Epithelial cell of proximal tubule (primary cell): ENCODE data around the gene NDUFV3. TPM values are rescaled to one million over a fixed set of nuclear protein-coding genes. Genes with fewer than 3 reads are reported as not detected.

ENCODE experiments used
- DNase-seq: peaks from one replicate; pipeline ENCODE4 v3.0.0-alpha.2; 2011; ENCODE audit warnings: low read depth
- H3K4me3 ChIP-seq: 2 replicates; pipeline ENCODE4 v1.5.1; 2011; ENCODE audit warnings: low read depth, mild to moderate bottlenecking, low read length
- total RNA-seq: library from RNA; depleted of rRNA; stranded (reverse); fragments of >200 nt; gene quantifications from 2 replicates; pipeline ENCODE4 v1.2.3, GENCODE V29; 2015
- TF ChIP-seq, protein P1 (sequence below): conservative IDR thresholded peaks from 2 replicates; pipeline ENCODE4 v1.5.1; 2012; ENCODE audit warnings: low read depth, mild to moderate bottlenecking, low read length

Gene NDUFV3
- total RNA-seq, 1 donor from 2014 or later, result 27.1 TPM

DNA sequence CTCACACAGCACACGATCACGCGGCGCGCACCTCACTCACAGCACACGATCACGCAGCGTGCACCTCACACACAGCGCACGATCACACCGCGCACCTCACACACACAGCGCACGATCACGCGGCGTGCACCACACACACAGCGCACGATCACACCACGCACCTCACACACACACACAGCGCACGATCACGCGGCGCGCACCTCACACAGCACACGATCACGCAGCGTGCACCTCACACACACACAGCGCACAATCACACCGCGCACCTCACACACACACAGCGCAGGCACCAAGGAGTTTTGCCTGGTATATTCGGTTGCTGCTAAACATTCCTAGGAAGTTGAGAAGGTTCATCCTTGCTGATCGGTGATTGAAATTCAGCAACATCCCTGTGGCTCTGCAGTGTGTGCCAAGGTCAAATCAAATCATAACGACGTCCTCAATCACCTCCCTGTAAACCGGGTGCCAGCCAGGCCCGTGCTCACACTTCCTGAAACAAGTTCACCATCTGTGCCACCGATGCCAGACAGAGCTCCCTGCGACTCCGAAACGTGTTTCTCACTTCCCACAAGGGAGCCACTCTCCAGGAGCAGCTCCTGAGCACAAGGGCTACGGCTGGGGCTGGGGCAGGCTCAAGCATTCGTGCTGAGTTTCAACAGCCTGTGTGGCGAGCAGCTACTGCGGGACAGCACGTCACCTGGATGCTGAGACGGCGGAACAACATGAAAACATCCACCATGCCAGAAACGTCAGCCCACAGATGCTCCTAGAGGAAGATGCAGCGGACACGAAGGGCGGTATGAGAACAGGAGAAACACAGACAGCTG is 44.0 kb upstream of the NDUFV3 start:
- H3K4me3 ChIP-seq, result no peak overlapping the region
- TF ChIP-seq, protein P1, sequence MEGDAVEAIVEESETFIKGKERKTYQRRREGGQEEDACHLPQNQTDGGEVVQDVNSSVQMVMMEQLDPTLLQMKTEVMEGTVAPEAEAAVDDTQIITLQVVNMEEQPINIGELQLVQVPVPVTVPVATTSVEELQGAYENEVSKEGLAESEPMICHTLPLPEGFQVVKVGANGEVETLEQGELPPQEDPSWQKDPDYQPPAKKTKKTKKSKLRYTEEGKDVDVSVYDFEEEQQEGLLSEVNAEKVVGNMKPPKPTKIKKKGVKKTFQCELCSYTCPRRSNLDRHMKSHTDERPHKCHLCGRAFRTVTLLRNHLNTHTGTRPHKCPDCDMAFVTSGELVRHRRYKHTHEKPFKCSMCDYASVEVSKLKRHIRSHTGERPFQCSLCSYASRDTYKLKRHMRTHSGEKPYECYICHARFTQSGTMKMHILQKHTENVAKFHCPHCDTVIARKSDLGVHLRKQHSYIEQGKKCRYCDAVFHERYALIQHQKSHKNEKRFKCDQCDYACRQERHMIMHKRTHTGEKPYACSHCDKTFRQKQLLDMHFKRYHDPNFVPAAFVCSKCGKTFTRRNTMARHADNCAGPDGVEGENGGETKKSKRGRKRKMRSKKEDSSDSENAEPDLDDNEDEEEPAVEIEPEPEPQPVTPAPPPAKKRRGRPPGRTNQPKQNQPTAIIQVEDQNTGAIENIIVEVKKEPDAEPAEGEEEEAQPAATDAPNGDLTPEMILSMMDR, result no peak

DNA sequence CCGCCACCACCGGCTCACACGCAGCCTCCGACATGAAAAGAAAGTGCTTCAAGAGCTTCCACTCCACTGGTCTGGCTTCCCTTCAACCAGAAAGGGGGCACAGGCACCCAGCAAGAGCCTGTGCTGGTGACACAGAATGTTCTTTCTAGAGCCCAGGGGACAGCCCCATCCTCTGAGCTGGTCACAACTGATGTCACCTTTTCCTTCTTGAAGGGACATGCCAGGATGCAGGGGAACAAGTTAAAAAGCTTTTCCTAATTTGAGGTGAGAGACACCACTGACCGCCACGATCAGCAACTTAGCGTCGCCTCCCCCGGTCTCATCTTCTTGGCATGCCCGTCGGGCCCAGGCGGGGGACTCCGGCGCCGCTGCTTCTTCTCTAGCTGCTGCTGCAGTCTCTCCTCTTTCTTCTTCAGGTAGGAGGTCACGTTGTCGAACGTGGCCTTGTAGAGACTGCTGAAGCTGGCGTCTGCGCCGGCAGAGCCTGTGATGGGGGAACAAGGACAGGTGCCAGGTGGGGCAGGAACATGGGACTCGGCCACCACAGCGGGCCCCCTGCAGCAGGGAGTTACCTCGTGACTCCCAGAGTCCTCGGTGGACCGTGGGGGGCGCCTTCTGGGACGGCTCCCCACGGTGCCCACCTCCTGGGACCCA is 43.2 kb upstream of the NDUFV3 start:
- no peak for DNase-seq
- TF ChIP-seq, protein P1, result no peak
- no peak overlapping the region for H3K4me3 ChIP-seq

More for the DNA sequence above, 44.0 kb upstream of the NDUFV3 start:
- no peak for DNase-seq

DNA sequence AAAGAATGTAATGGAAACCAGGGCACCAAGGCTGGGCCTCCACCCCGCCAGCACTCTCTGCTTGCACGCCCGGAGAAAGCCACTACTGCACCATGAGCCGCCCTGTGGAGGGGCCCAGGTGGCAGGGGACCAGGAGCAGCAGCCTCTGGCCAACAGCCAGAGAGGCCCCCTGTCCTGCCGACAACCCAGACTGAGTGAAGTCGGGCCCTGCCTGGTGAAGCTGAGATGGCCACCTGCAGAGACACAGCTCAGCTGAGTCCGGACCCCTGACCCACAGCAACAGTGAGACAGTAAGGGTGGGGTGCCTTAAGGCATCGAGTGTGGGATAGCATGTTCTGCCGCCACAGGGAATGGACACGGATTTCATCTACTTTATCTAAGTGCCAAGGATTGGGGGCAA is 42.6 kb upstream of the NDUFV3 start:
- TF ChIP-seq, protein P1, result no peak
- DNase-seq, result no peak
- H3K4me3 ChIP-seq, result no peak overlapping the region

DNA sequence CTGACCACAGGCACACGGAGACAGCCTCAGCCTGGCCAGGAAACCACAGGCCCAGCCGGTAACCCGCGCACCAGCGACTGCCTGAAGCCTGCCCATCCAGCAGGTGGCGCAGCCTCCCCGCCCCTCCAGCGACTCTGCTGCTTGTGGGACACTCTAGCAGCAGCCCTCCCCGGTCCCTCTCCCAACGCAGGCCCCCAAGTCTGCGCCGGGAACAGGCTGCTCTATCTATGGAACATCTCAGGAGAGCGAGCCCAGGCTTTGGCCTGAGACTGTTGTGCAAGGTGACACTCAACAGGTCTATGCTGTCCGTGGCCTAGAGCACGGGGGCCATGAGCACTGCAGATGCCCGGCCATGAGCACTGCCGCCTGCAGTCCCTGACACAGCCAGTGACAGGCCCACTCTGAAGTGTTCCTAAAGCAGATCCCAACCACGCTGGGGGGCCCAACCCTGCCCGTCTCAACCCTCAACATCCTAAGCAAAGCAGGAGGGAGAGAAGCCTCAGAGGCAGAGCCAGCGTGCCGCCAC is 42.2 kb upstream of the NDUFV3 start:
- DNase-seq, result no peak
- H3K4me3 ChIP-seq, result no peak overlapping the region
- TF ChIP-seq, protein P1, result peak; percentile 49

DNA sequence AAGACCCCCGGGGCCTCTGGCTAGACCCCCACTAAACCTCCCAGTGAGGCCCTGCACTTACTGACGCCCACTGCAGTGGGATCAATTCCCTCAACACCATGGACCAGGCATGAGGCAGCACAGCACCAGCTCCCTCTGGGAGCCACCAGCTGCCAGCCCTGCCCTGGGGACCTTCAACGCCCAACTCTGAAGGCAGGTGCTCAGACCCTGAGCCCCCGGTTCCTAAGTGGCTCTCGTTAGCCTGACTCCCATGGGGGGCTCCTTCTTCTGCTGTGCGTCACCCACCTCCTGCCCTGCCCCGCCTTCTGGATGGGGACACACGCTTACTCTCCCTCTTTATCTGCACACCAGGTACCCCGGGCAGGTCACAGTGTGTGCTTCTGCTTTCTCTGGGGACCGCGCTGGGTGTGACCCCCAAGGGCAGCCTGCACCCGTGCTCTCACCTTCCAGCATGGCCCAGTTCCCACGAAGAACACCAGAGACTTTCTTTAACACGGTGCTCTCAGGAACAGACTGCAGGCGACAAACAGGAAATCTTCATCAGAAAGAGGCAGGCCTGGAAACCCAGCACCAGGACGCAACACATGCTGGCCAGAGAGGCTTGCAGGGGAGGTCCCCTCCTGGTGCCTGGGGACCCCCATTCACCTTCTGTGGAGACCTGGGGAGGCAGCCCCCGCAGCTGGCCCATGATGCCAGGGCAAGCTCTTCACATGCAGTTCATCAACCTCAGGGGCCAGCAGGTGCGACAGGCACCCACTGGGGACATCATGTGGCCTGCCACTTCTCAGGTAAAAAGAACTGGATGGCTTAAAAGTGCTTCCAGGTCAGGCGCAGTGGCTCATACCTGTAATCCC is 41.1 kb upstream of the NDUFV3 start:
- H3K4me3 ChIP-seq, result no peak overlapping the region
- no peak for DNase-seq
- TF ChIP-seq, protein P1, result no peak

DNA sequence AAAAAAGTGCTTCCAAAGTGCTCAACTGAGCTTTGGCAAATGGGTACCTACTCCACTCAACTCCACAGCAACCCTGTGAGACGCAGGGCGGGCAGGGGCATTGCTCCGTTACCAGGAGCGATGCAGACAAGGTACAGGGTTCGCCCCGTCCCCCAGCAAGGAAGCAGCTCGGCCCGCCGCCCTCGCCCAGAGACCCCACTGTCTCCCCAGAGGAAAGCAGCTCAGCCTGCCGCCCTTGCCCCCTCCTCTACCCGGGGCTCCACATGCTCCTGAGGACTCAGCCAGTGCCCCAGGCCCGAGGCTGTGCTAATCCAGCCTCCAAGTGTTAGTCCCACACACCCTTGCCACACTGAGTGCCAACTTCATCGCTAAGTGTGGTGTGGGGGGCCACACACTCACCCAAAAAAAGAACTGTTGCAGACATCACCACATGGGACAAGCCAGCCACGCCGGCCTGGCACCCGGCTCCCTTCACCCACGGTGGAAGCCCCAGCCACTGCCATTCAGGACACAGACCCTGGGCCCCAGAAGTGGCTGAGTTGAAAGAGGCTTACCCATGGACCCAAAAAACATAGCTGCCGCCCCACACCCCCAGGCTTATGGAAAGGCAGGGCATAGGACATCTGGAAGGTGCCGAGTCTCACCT is 40.1 kb upstream of the NDUFV3 start:
- TF ChIP-seq, protein P1, result no peak
- DNase-seq, result no peak
- H3K4me3 ChIP-seq, result no peak overlapping the region
